HL-60 (cell line): ENCODE measurements around the gene CCR9.

Source experiments
- DNase-seq, 2 experiments: peaks; one replicate each; pipeline ENCODE4 v3.0.0-alpha.2; 2010 to 2020; ENCODE audit warnings: low read depth in 1 of 2, low spot score in 1 of 2
- H3K27ac ChIP-seq: fragments of 250-450 bp; sonication (Bioruptor Pico); replicated peaks from 2 replicates; pipeline ENCODE4 v1.5.1; 2020; ENCODE audit warnings: mild to moderate bottlenecking, moderate library complexity
- H3K27me3 ChIP-seq: fragments of 250-450 bp; sonication (Bioruptor Pico); 2 replicates; pipeline ENCODE4 v1.5.1; 2021; ENCODE audit warnings: mild to moderate bottlenecking, moderate library complexity; ENCODE audit not compliant: insufficient read depth, poor library complexity, severe bottlenecking
- H3K4me3 ChIP-seq: replicated peaks from 2 replicates; pipeline ENCODE4 v1.5.1; 2011; ENCODE audit warnings: mild to moderate bottlenecking, control low read depth, low read length; ENCODE audit not compliant: insufficient read depth
- CTCF ChIP-seq: IDR thresholded peaks from one replicate; pipeline ENCODE4 v1.5.1; 2011; ENCODE audit warnings: low read length, control low read depth, inconsistent platforms; ENCODE audit not compliant: insufficient read depth
- GABPA ChIP-seq: IDR thresholded peaks from 2 replicates; pipeline ENCODE4 v1.6.1; 2012; ENCODE audit warnings: low read depth
- POLR2AphosphoS5 ChIP-seq: IDR thresholded peaks from 2 replicates; pipeline ENCODE4 v1.6.1; 2012; ENCODE audit warnings: low read depth
- SPI1 ChIP-seq: IDR thresholded peaks from 2 replicates; pipeline ENCODE4 v1.6.1; 2012; ENCODE audit warnings: low read depth, mild to moderate bottlenecking, borderline replicate concordance
- TF ChIP-seq, protein P1 (sequence below): IDR thresholded peaks from 2 replicates; pipeline ENCODE4 v1.6.1; 2012; ENCODE audit warnings: low read depth; ENCODE audit not compliant: insufficient replicate concordance

Gene CCR9

GRCh38 chr3:45887759-45888511 lies 1.6 kb downstream of the CCR9 start:
- Histone ChIP-seq H3K27me3 (no peaks in the 10 kb centered on the region), H3K27ac (no peak overlapping the region), H3K4me3 (no peak overlapping the region)
- TF ChIP-seq POLR2AphosphoS5 = no peak
- TF ChIP-seq CTCF = no peak
- TF ChIP-seq, protein P1, sequence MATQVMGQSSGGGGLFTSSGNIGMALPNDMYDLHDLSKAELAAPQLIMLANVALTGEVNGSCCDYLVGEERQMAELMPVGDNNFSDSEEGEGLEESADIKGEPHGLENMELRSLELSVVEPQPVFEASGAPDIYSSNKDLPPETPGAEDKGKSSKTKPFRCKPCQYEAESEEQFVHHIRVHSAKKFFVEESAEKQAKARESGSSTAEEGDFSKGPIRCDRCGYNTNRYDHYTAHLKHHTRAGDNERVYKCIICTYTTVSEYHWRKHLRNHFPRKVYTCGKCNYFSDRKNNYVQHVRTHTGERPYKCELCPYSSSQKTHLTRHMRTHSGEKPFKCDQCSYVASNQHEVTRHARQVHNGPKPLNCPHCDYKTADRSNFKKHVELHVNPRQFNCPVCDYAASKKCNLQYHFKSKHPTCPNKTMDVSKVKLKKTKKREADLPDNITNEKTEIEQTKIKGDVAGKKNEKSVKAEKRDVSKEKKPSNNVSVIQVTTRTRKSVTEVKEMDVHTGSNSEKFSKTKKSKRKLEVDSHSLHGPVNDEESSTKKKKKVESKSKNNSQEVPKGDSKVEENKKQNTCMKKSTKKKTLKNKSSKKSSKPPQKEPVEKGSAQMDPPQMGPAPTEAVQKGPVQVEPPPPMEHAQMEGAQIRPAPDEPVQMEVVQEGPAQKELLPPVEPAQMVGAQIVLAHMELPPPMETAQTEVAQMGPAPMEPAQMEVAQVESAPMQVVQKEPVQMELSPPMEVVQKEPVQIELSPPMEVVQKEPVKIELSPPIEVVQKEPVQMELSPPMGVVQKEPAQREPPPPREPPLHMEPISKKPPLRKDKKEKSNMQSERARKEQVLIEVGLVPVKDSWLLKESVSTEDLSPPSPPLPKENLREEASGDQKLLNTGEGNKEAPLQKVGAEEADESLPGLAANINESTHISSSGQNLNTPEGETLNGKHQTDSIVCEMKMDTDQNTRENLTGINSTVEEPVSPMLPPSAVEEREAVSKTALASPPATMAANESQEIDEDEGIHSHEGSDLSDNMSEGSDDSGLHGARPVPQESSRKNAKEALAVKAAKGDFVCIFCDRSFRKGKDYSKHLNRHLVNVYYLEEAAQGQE = no peak
- TF ChIP-seq GABPA = no peak
- no peak for TF ChIP-seq SPI1
- no peak for DNase-seq

- DNase-seq = no peak
- H3K27me3 ChIP-seq = no peaks in the 10 kb centered on the region
- H3K27ac ChIP-seq = no peak overlapping the region
- no peak overlapping the region for H3K4me3 ChIP-seq
- no peak for TF ChIP-seq SPI1
- TF ChIP-seq GABPA = no peak
- TF ChIP-seq, protein P1 = no peak
- no peak for TF ChIP-seq POLR2AphosphoS5
- TF ChIP-seq CTCF = no peak
Measured at GRCh38 chr3:45889337-45889736, 3.0 kb downstream of the CCR9 start.

- no peak overlapping the region for H3K4me3 ChIP-seq
- no peak for DNase-seq
- TF ChIP-seq POLR2AphosphoS5 (no peak), GABPA (no peak), SPI1 (no peak), CTCF (no peak)
- H3K27ac ChIP-seq = no peak overlapping the region
- no peaks in the 10 kb centered on the region for H3K27me3 ChIP-seq
Measured at GRCh38 chr3:45890405-45890804, 4.1 kb downstream of the CCR9 start.

DNA sequence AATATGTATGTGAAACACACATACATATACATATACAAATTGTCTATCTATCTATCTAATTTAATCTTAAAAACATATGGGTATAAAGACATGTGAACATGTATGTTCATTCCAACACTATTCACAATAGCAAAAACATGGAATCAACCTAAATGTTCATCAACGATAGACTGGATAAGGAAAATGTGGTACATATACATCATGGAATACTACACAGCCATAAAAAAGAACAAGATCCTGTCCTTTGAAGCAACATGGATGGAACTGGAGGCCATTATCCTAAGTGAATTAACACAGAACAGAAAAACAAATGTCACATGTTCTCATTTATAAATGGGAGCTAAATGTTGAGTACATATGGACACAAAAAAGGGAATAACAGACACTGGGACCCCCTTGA lies 5.8 kb downstream of the CCR9 start:
- Histone ChIP-seq H3K27me3 (no peaks in the 10 kb centered on the region), H3K4me3 (no peak overlapping the region), H3K27ac (no peak overlapping the region)
- no peak for DNase-seq
- no peak for TF ChIP-seq GABPA
- TF ChIP-seq SPI1 = no peak
- no peak for TF ChIP-seq CTCF
- TF ChIP-seq POLR2AphosphoS5 = no peak
- TF ChIP-seq, protein P1 = no peak
